Loucy (cell line): ENCODE data around the gene TTC27.

Experiments used
- H2AFZ ChIP-seq: fragments of 200-600 bp; sonication (generic); 2 replicates; pipeline ENCODE4 v1.6.0; 2016; ENCODE audit warnings: antibody characterized with exemption, mild to moderate bottlenecking, low read length, moderate library complexity
- H3F3A ChIP-seq: fragments of 200-600 bp; 2 replicates; pipeline ENCODE4 v1.6.0; 2016; ENCODE audit warnings: antibody characterized with exemption, low read depth, mild to moderate bottlenecking
- H3K27me3 ChIP-seq: fragments of 200-600 bp; sonication (generic); 2 replicates; pipeline ENCODE4 v1.6.1; 2014; ENCODE audit warnings: low read length, mild to moderate bottlenecking; ENCODE audit not compliant: insufficient read depth, poor library complexity, severe bottlenecking
- H3K36me3 ChIP-seq: fragments of 200-600 bp; sonication (generic); 2 replicates; pipeline ENCODE4 v1.6.1; 2016; ENCODE audit warnings: low read length; ENCODE audit not compliant: insufficient read depth
- H3K4me1 ChIP-seq: fragments of 200-600 bp; sonication (generic); 2 replicates; pipeline ENCODE4 v1.5.1; 2014; ENCODE audit warnings: low read length, mild to moderate bottlenecking; ENCODE audit not compliant: insufficient read depth, poor library complexity, severe bottlenecking
- H3K4me2 ChIP-seq: fragments of 200-600 bp; sonication (generic); 2 replicates; pipeline ENCODE4 v1.6.0; 2014; ENCODE audit warnings: antibody characterized with exemption, low read length, low read depth, mild to moderate bottlenecking; ENCODE audit not compliant: poor library complexity, severe bottlenecking
- H3K4me3 ChIP-seq: fragments of 200-600 bp; sonication (generic); 2 replicates; pipeline ENCODE4 v1.5.1; 2014; ENCODE audit warnings: low read length, mild to moderate bottlenecking, mixed read lengths; ENCODE audit not compliant: poor library complexity, severe bottlenecking
- H3K79me2 ChIP-seq: fragments of 200-600 bp; sonication (generic); 2 replicates; pipeline ENCODE4 v1.6.1; 2014; ENCODE audit warnings: low read length; ENCODE audit not compliant: insufficient read depth
- H3K9ac ChIP-seq: fragments of 200-600 bp; sonication (generic); 2 replicates; pipeline ENCODE4 v1.6.0; 2014; ENCODE audit warnings: mild to moderate bottlenecking, low read depth, low read length, moderate library complexity; ENCODE audit not compliant: poor library complexity, severe bottlenecking
- H3K9me2 ChIP-seq: fragments of 200-600 bp; sonication (generic); replicated peaks from 2 replicates; pipeline ENCODE4 v1.6.1; 2016; ENCODE audit warnings: low read depth, low read length, mixed read lengths
- H3K9me3 ChIP-seq: fragments of 200-600 bp; sonication (generic); 2 replicates; pipeline ENCODE4 v1.6.1; 2014; ENCODE audit warnings: mild to moderate bottlenecking, antibody characterized with exemption, low read length, low read depth; ENCODE audit not compliant: insufficient read depth
- H4K20me1 ChIP-seq: fragments of 200-600 bp; sonication (generic); 2 replicates; pipeline ENCODE4 v1.6.0; 2014; ENCODE audit warnings: antibody characterized with exemption, low read length, mild to moderate bottlenecking; ENCODE audit not compliant: insufficient read depth, poor library complexity, severe bottlenecking
- CTCF ChIP-seq: fragments of 200-600 bp; sonication (generic); conservative IDR thresholded peaks from 2 replicates; pipeline ENCODE4 v1.5.1; 2014; ENCODE audit warnings: mild to moderate bottlenecking, antibody characterized with exemption, low read length
- EZH2phosphoT487 ChIP-seq: fragments of 200-600 bp; IDR thresholded peaks from 2 replicates; pipeline ENCODE4 v1.6.1; 2018; ENCODE audit warnings: antibody characterized with exemption, mild to moderate bottlenecking, moderate library complexity, borderline replicate concordance

TTC27 gene

GRCh38 chr2:32832821-32833220 is 205.0 kb downstream of the TTC27 start:
- no peaks in the 10 kb centered on the region for H4K20me1 ChIP-seq
- no peaks in the 10 kb centered on the region for H3K36me3 ChIP-seq
- no peaks in the 10 kb centered on the region for H3K9me3 ChIP-seq
- no peaks in the 10 kb centered on the region for H3K27me3 ChIP-seq
- H3K9ac ChIP-seq: no peak overlapping the region
- H2AFZ ChIP-seq: no peak overlapping the region
- no peaks in the 10 kb centered on the region for H3K9me2 ChIP-seq
- H3F3A ChIP-seq: no peaks in the 10 kb centered on the region
- no peaks in the 10 kb centered on the region for H3K79me2 ChIP-seq
- H3K4me1 ChIP-seq: no peaks in the 10 kb centered on the region
- no peak overlapping the region for H3K4me2 ChIP-seq
- TF ChIP-seq CTCF (no peak), EZH2phosphoT487 (no peak)
- H3K4me3 ChIP-seq: no peak overlapping the region

GRCh38 chr2:32833709-32834108 is 205.9 kb downstream of the TTC27 start:
- H3K79me2 ChIP-seq: no peaks in the 10 kb centered on the region
- TF ChIP-seq CTCF (no peak), EZH2phosphoT487 (no peak)
- H3K9me2 ChIP-seq: no peaks in the 10 kb centered on the region
- no peaks in the 10 kb centered on the region for H3F3A ChIP-seq
- no peak overlapping the region for H2AFZ ChIP-seq
- H3K36me3 ChIP-seq: no peaks in the 10 kb centered on the region
- no peak overlapping the region for H3K4me2 ChIP-seq
- no peaks in the 10 kb centered on the region for H4K20me1 ChIP-seq
- H3K4me1 ChIP-seq: no peaks in the 10 kb centered on the region
- no peaks in the 10 kb centered on the region for H3K27me3 ChIP-seq
- no peaks in the 10 kb centered on the region for H3K9me3 ChIP-seq
- no peak overlapping the region for H3K4me3 ChIP-seq
- H3K9ac ChIP-seq: no peak overlapping the region

- no peaks in the 10 kb centered on the region for H3K79me2 ChIP-seq
- H3K9me2 ChIP-seq: no peaks in the 10 kb centered on the region
- no peaks in the 10 kb centered on the region for H3K36me3 ChIP-seq
- no peaks in the 10 kb centered on the region for H4K20me1 ChIP-seq
- H3K9ac ChIP-seq: no peak overlapping the region
- H3K9me3 ChIP-seq: no peaks in the 10 kb centered on the region
- no peak overlapping the region for H2AFZ ChIP-seq
- H3K27me3 ChIP-seq: no peaks in the 10 kb centered on the region
- H3K4me1 ChIP-seq: peaks cover 6% of the 10 kb centered on the region
- no peaks in the 10 kb centered on the region for H3F3A ChIP-seq
- no peak for TF ChIP-seq CTCF
- TF ChIP-seq EZH2phosphoT487: no peak
- H3K4me2 ChIP-seq: no peak overlapping the region
- no peak overlapping the region for H3K4me3 ChIP-seq
Measured at GRCh38 chr2:32835148-32835547, 207.3 kb downstream of the TTC27 start.
